A673 (cell line): ENCODE data around the gene RTKN2. TPM values are rescaled to one million over a fixed set of nuclear protein-coding genes. Genes with fewer than 3 reads are reported as not detected.

Source experiments
- BruUV-seq: library from RNA; stranded (reverse); fragments of 400-500 nt; replicated peaks from 2 replicates; lab custom pipeline; 2021; lab: Mats Ljungman, UMichigan
- CTCF ChIA-PET: fragments of 300-600 bp; sonication (Branson Sonifier 250); formaldehyde crosslinking; loops from one replicate; lab custom pipeline; 2022; ENCODE audit warnings: antibody characterized with exemption; lab: Charles Lee
- POLR2A ChIA-PET: fragments of 300-600 bp; sonication (Branson Sonifier 250); formaldehyde crosslinking; loops from one replicate; lab custom pipeline; 2022; ENCODE audit warnings: antibody characterized with exemption; ENCODE audit not compliant: low non-redundant PET; lab: Charles Lee
- DNase-seq: peaks from one replicate; pipeline ENCODE4 v3.0.0-alpha.2; 2015; ENCODE audit warnings: low spot score
- H3K27ac ChIP-seq: fragments of 200-600 bp; sonication (generic); 2 replicates; pipeline ENCODE4 v1.5.1; 2016; ENCODE audit warnings: mixed run types, low read depth, mild to moderate bottlenecking, mixed read lengths, antibody characterized with exemption, low read length; ENCODE audit not compliant: poor library complexity, severe bottlenecking
- H3K27me3 ChIP-seq: fragments of 200-600 bp; sonication (generic); replicated peaks from 2 replicates; pipeline ENCODE4 v1.6.1; 2017; ENCODE audit warnings: mixed run types, low read depth, mild to moderate bottlenecking, mixed read lengths, antibody characterized with exemption, low read length; ENCODE audit not compliant: insufficient read depth, poor library complexity
- H3K36me3 ChIP-seq: fragments of 200-600 bp; sonication (generic); 2 replicates; pipeline ENCODE4 v1.6.1; 2016; ENCODE audit warnings: mixed run types, mild to moderate bottlenecking, mixed read lengths, antibody characterized with exemption, low read length; ENCODE audit not compliant: insufficient read depth, poor library complexity, severe bottlenecking
- H3K4me1 ChIP-seq: fragments of 200-600 bp; sonication (generic); 2 replicates; pipeline ENCODE4 v1.6.1; 2017; ENCODE audit warnings: mixed run types, mild to moderate bottlenecking, mixed read lengths, antibody characterized with exemption, low read length; ENCODE audit not compliant: insufficient read depth, poor library complexity, severe bottlenecking
- H3K4me3 ChIP-seq: fragments of 200-600 bp; sonication (generic); 2 replicates; pipeline ENCODE4 v1.5.1; 2016; ENCODE audit warnings: low read depth, mixed run types, mild to moderate bottlenecking, mixed read lengths, low read length; ENCODE audit not compliant: poor library complexity, severe bottlenecking
- H3K9me3 ChIP-seq: fragments of 200-600 bp; sonication (generic); 2 replicates; pipeline ENCODE4 v1.6.1; 2016; ENCODE audit warnings: mixed run types, low read depth, mild to moderate bottlenecking, mixed read lengths, antibody characterized with exemption, low read length; ENCODE audit not compliant: poor library complexity, severe bottlenecking
- CTCF ChIP-seq: fragments of 300-800, 200-600 bp; sonication (generic); conservative IDR thresholded peaks from 2 replicates; pipeline ENCODE4 v1.5.1; 2017; ENCODE audit warnings: low read depth, mild to moderate bottlenecking, antibody characterized with exemption, low read length, moderate library complexity, mixed read lengths
- EZH2 ChIP-seq: fragments of 200-600 bp; sonication (generic); IDR thresholded peaks from 2 replicates; pipeline ENCODE4 v1.6.1; 2017; ENCODE audit warnings: borderline replicate concordance, low read depth, mild to moderate bottlenecking, mixed read lengths, antibody characterized with exemption, low read length; ENCODE audit not compliant: poor library complexity, severe bottlenecking
- intact Hi-C: fragments of 100-400 bp; cut with micrococcal nuclease; formaldehyde crosslinking; loops from one replicate; pipeline ENCODE4 v1.10.0; 2022; ENCODE audit not compliant: unreplicated experiment
- total RNA-seq: library from RNA; stranded (reverse); gene quantifications from 2 replicates; pipeline ENCODE4 v1.2.3, GENCODE V29; 2021

The RTKN2 gene
- total RNA-seq, 1 experiment from 2014 or later, result 22.3 TPM

- ChIA-PET POLR2A (no interaction called here), CTCF (no interaction called here)
- BruUV-seq, result no TSS peak
- Histone ChIP-seq H3K9me3 (no peaks in the 10 kb centered on the region), H3K4me1 (peaks cover 15% of the 10 kb centered on the region), H3K4me3 (no peak overlapping the region), H3K36me3 (peaks cover 5% of the 10 kb centered on the region), H3K27me3 (no peaks in the 10 kb centered on the region), H3K27ac (no peak overlapping the region)
- DNase-seq, result no peak
- TF ChIP-seq CTCF (no peak), EZH2 (no peak)
- intact Hi-C loops, result no loop called here
Measured at GRCh38 chr10:62231805-62232204, 36.8 kb downstream of the RTKN2 start.

- Histone ChIP-seq H3K27ac (no peak overlapping the region), H3K4me1 (peaks cover 10% of the 10 kb centered on the region), H3K4me3 (no peak overlapping the region), H3K9me3 (no peaks in the 10 kb centered on the region), H3K27me3 (no peaks in the 10 kb centered on the region), H3K36me3 (peaks cover 5% of the 10 kb centered on the region)
- intact Hi-C loops, result no loop called here
- no peak for TF ChIP-seq CTCF
- no peak for TF ChIP-seq EZH2
- ChIA-PET POLR2A (no interaction called here), CTCF (no interaction called here)
- no TSS peak for BruUV-seq
- no peak for DNase-seq
Measured at GRCh38 chr10:62231371-62231770, 37.3 kb downstream of the RTKN2 start.

GRCh38 chr10:62230344-62231121 lies 38.1 kb downstream of the RTKN2 start:
- intact Hi-C loops, result no loop called here
- Histone ChIP-seq H3K4me3 (no peak overlapping the region), H3K36me3 (peaks cover 5% of the 10 kb centered on the region), H3K27ac (no peak overlapping the region), H3K9me3 (no peaks in the 10 kb centered on the region), H3K27me3 (no peaks in the 10 kb centered on the region), H3K4me1 (peaks cover 8% of the 10 kb centered on the region)
- CTCF ChIA-PET, result no interaction called here
- no TSS peak for BruUV-seq
- no peak for DNase-seq
- POLR2A ChIA-PET, result no interaction called here
- TF ChIP-seq EZH2 (no peak), CTCF (no peak)
